A673 (cell line): ENCODE results near the gene SIT1. TPM values are rescaled to one million over a fixed set of nuclear protein-coding genes. Genes with fewer than 3 reads are reported as not detected.

Source experiments
- BruUV-seq: library from RNA; stranded (reverse); fragments of 400-500 nt; replicated peaks from 2 replicates; lab custom pipeline; 2021; lab: Mats Ljungman, UMichigan
- CTCF ChIA-PET: fragments of 300-600 bp; sonication (Branson Sonifier 250); formaldehyde crosslinking; loops from one replicate; lab custom pipeline; 2022; ENCODE audit warnings: antibody characterized with exemption; lab: Charles Lee
- POLR2A ChIA-PET: fragments of 300-600 bp; sonication (Branson Sonifier 250); formaldehyde crosslinking; loops from one replicate; lab custom pipeline; 2022; ENCODE audit warnings: antibody characterized with exemption; ENCODE audit not compliant: low non-redundant PET; lab: Charles Lee
- DNase-seq: peaks from one replicate; pipeline ENCODE4 v3.0.0-alpha.2; 2015; ENCODE audit warnings: low spot score
- H3K27ac ChIP-seq: fragments of 200-600 bp; sonication (generic); 2 replicates; pipeline ENCODE4 v1.5.1; 2016; ENCODE audit warnings: mixed run types, low read depth, mild to moderate bottlenecking, mixed read lengths, antibody characterized with exemption, low read length; ENCODE audit not compliant: poor library complexity, severe bottlenecking
- H3K27me3 ChIP-seq: fragments of 200-600 bp; sonication (generic); replicated peaks from 2 replicates; pipeline ENCODE4 v1.6.1; 2017; ENCODE audit warnings: mixed run types, low read depth, mild to moderate bottlenecking, mixed read lengths, antibody characterized with exemption, low read length; ENCODE audit not compliant: insufficient read depth, poor library complexity
- H3K36me3 ChIP-seq: fragments of 200-600 bp; sonication (generic); 2 replicates; pipeline ENCODE4 v1.6.1; 2016; ENCODE audit warnings: mixed run types, mild to moderate bottlenecking, mixed read lengths, antibody characterized with exemption, low read length; ENCODE audit not compliant: insufficient read depth, poor library complexity, severe bottlenecking
- H3K4me1 ChIP-seq: fragments of 200-600 bp; sonication (generic); 2 replicates; pipeline ENCODE4 v1.6.1; 2017; ENCODE audit warnings: mixed run types, mild to moderate bottlenecking, mixed read lengths, antibody characterized with exemption, low read length; ENCODE audit not compliant: insufficient read depth, poor library complexity, severe bottlenecking
- H3K4me3 ChIP-seq: fragments of 200-600 bp; sonication (generic); 2 replicates; pipeline ENCODE4 v1.5.1; 2016; ENCODE audit warnings: low read depth, mixed run types, mild to moderate bottlenecking, mixed read lengths, low read length; ENCODE audit not compliant: poor library complexity, severe bottlenecking
- H3K9me3 ChIP-seq: fragments of 200-600 bp; sonication (generic); 2 replicates; pipeline ENCODE4 v1.6.1; 2016; ENCODE audit warnings: mixed run types, low read depth, mild to moderate bottlenecking, mixed read lengths, antibody characterized with exemption, low read length; ENCODE audit not compliant: poor library complexity, severe bottlenecking
- CTCF ChIP-seq: fragments of 300-800, 200-600 bp; sonication (generic); conservative IDR thresholded peaks from 2 replicates; pipeline ENCODE4 v1.5.1; 2017; ENCODE audit warnings: low read depth, mild to moderate bottlenecking, antibody characterized with exemption, low read length, moderate library complexity, mixed read lengths
- EZH2 ChIP-seq: fragments of 200-600 bp; sonication (generic); IDR thresholded peaks from 2 replicates; pipeline ENCODE4 v1.6.1; 2017; ENCODE audit warnings: borderline replicate concordance, low read depth, mild to moderate bottlenecking, mixed read lengths, antibody characterized with exemption, low read length; ENCODE audit not compliant: poor library complexity, severe bottlenecking
- intact Hi-C: fragments of 100-400 bp; cut with micrococcal nuclease; formaldehyde crosslinking; loops from one replicate; pipeline ENCODE4 v1.10.0; 2022; ENCODE audit not compliant: unreplicated experiment
- total RNA-seq: library from RNA; stranded (reverse); gene quantifications from 2 replicates; pipeline ENCODE4 v1.2.3, GENCODE V29; 2021

Gene SIT1
- total RNA-seq, 1 experiment from 2014 or later: not detected

- intact Hi-C loops: loop anchor here (5.0 kb wide), 3 partner anchors 75 to 540 kb away; partner anchors contain the start of genes ATOSB, CREB3, SPAG8 and TLN1
- ChIA-PET POLR2A (no interaction called here), CTCF (interaction anchor here (0.7 to 1.1 kb wide), 2 partner anchors 40 to 180 kb away, joined by 3 to 8 read pairs; no protein-coding TSS in a partner anchor)
- H3K9me3 ChIP-seq: no peaks in the 10 kb centered on the region
- no peaks in the 10 kb centered on the region for H3K27me3 ChIP-seq
- no TSS peak for BruUV-seq
- H3K4me1 ChIP-seq: peaks cover 11% of the 10 kb centered on the region
- DNase-seq: peak; percentile 46
- peak overlapping the region; percentile 97 for H3K27ac ChIP-seq
- peaks cover 21% of the 10 kb centered on the region for H3K36me3 ChIP-seq
- no peak for TF ChIP-seq EZH2
- TF ChIP-seq CTCF: no peak
- H3K4me3 ChIP-seq: peak overlapping the region; percentile 74
Measured at GRCh38 chr9:35656831-35657545, 6.3 kb upstream of the SIT1 start.

DNA sequence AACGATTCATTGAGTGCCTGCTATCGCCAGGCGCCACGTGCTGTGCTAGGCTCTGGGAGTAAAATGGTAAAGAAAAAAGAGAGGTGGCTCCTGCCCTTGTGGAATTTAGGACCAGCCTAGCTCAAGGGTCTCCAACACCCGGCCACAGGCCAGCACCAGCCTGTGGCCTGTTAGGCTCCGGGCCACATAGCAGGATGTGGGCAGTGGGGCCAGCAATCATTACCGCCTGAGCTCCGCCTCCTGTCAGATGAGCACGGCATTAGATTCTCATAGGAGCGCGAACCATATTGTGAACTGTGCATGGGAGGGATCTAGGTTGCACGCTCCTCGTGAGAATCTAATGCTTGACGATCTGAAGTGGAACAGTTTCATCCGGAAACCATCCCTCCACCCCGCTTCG, 5.6 kb upstream of the SIT1 start:
- Histone ChIP-seq H3K4me1 (peaks cover 11% of the 10 kb centered on the region), H3K27me3 (no peaks in the 10 kb centered on the region), H3K36me3 (peaks cover 15% of the 10 kb centered on the region), H3K9me3 (no peaks in the 10 kb centered on the region), H3K27ac (no peak overlapping the region), H3K4me3 (no peak overlapping the region)
- CTCF ChIA-PET: no interaction called here
- no peak for TF ChIP-seq EZH2
- TF ChIP-seq CTCF: no peak
- intact Hi-C loops: loop anchor here (5.0 kb wide), 3 partner anchors 76 to 539 kb away; partner anchors contain the start of genes ATOSB, CREB3, SPAG8 and TLN1
- DNase-seq: no peak
- BruUV-seq: no TSS peak
- POLR2A ChIA-PET: no interaction called here

DNA sequence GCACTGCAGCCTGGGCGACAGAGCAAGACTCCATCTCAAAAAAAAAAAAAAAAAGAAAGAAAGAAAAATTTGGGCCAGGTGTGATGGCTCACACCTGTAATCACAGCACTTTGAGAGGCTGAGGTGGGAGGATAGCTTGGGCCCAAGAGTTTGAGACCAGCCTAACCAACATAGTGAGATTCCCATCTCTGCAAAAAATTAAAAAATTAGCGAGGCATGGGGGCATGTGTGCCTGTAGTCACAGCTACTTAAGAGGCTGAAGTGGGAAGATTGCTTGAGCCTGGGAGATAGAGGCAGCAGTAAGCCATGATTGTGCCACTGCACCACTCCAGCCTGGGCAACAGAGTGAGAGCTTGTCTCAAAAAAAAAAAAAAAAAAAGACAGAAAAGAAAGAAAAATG, 2.9 kb upstream of the SIT1 start:
- H3K36me3 ChIP-seq: no peaks in the 10 kb centered on the region
- H3K9me3 ChIP-seq: no peaks in the 10 kb centered on the region
- BruUV-seq: no TSS peak
- intact Hi-C loops: no loop called here
- DNase-seq: no peak
- H3K27me3 ChIP-seq: no peaks in the 10 kb centered on the region
- TF ChIP-seq EZH2 (no peak), CTCF (no peak)
- H3K27ac ChIP-seq: no peak overlapping the region
- ChIA-PET CTCF (no interaction called here), POLR2A (no interaction called here)
- H3K4me3 ChIP-seq: no peak overlapping the region
- H3K4me1 ChIP-seq: no peaks in the 10 kb centered on the region
